Thyroid gland (tissue), 4 donors: ENCODE results near the gene RFX2.

Source experiments
- POLR2A ChIP-seq, 2 donors: fragments of 450-650 bp; IDR thresholded peaks; one replicate each; pipeline ENCODE4 v1.6.1; 2017; ENCODE audit warnings: antibody characterized with exemption in 2 of 2, mild to moderate bottlenecking in 2 of 2, moderate library complexity in 1 of 2
- TF ChIP-seq, protein P1 (sequence below), 6 experiments: fragments of 200-600 bp in 3 of 6; fragments of 450-650 bp in 3 of 6; sonication (generic) in 3 of 6; IDR thresholded peaks; one replicate each; pipeline ENCODE4 v1.5.1; 2016 to 2019; ENCODE audit warnings: antibody characterized with exemption in 6 of 6, mild to moderate bottlenecking in 2 of 6, inconsistent platforms in 1 of 6, moderate library complexity in 1 of 6

DNA sequence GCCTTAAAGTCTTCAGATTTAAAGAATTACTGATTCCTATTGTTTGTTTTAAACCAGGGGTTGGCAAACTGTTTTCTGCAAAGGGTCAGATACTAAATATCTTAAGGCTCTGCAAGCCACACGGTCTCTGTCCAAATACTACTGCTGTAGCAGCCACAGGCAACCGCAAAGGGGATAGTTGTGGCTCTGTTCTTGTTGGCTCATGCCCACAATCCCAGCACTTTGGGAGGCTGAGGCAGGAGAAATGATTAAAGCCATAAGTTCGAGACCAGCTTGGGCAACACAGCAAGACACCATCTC lies 154.7 kb downstream of the RFX2 start:
- TF ChIP-seq, protein P1, sequence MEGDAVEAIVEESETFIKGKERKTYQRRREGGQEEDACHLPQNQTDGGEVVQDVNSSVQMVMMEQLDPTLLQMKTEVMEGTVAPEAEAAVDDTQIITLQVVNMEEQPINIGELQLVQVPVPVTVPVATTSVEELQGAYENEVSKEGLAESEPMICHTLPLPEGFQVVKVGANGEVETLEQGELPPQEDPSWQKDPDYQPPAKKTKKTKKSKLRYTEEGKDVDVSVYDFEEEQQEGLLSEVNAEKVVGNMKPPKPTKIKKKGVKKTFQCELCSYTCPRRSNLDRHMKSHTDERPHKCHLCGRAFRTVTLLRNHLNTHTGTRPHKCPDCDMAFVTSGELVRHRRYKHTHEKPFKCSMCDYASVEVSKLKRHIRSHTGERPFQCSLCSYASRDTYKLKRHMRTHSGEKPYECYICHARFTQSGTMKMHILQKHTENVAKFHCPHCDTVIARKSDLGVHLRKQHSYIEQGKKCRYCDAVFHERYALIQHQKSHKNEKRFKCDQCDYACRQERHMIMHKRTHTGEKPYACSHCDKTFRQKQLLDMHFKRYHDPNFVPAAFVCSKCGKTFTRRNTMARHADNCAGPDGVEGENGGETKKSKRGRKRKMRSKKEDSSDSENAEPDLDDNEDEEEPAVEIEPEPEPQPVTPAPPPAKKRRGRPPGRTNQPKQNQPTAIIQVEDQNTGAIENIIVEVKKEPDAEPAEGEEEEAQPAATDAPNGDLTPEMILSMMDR (IDR thresholded peaks at IDR 0.05) = no peak
- no peak for TF ChIP-seq POLR2A (IDR thresholded peaks at IDR 0.05)
